Muscle layer of duodenum (tissue), 2 donors: ENCODE data around the gene RUFY3.
A peak's percentile ranks its signal among the peaks of the same experiment; 100 is the strongest.

Source experiments
- H3K27ac ChIP-seq: one replicate; pipeline ENCODE4 v1.7.0; 2013; ENCODE audit warnings: mild to moderate bottlenecking, low read length
- H3K27me3 ChIP-seq: one replicate; pipeline ENCODE4 v1.7.0; 2013; ENCODE audit warnings: low read depth, mild to moderate bottlenecking, control low read depth, low read length
- H3K36me3 ChIP-seq, 2 donors: one replicate each; pipeline ENCODE4 v1.7.0; 2013; ENCODE audit warnings: low read length in 2 of 2, control low read depth in 1 of 2, mild to moderate bottlenecking in 1 of 2; ENCODE audit not compliant: insufficient read depth in 2 of 2, control insufficient read depth in 1 of 2
- H3K4me1 ChIP-seq, 2 donors: one replicate each; pipeline ENCODE4 v1.7.0; 2013; ENCODE audit warnings: low read length in 2 of 2, mild to moderate bottlenecking in 2 of 2, control low read depth in 1 of 2, moderate library complexity in 1 of 2; ENCODE audit not compliant: insufficient read depth in 2 of 2, control insufficient read depth in 1 of 2
- H3K4me3 ChIP-seq, 2 donors: one replicate each; pipeline ENCODE4 v1.7.0; 2013; ENCODE audit warnings: low read length in 2 of 2, low read depth in 1 of 2, mild to moderate bottlenecking in 1 of 2
- H3K9me3 ChIP-seq, 2 donors: one replicate each; pipeline ENCODE4 v1.7.0; 2013; ENCODE audit warnings: low read length in 2 of 2, control low read depth in 1 of 2, mild to moderate bottlenecking in 1 of 2; ENCODE audit not compliant: control insufficient read depth in 1 of 2
- donor health status: healthy.

RUFY3 gene

DNA sequence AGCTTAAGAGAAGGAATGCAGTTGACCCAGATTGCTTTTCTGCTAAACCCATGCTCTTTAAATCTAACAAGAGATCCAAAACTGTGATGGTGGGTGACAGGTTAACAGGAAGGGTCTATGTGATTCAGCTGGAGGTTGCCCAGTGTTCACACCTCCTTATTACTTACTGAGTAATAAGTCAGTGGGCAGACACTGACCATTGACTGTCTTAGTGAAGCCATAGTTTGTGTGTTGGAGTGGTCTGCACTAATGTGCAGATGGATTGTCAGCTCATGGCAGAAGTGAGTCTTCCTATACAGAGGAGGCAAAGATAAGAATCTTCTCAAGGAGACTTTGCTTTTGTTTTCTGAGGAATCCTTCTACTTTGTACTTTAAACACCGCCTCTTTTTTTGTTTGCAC is 15.2 kb upstream of the RUFY3 start:
- Histone ChIP-seq H3K4me3 (peak overlapping the region; percentile 83 to 85), H3K9me3 (no peaks in the 10 kb centered on the region), H3K36me3 (no peaks in the 10 kb centered on the region), H3K27ac (peak overlapping the region; percentile 90), H3K4me1 (peaks cover 8 to 11% of the 10 kb centered on the region in 2 donors), H3K27me3 (no peaks in the 10 kb centered on the region)

- Histone ChIP-seq H3K27me3 (no peaks in the 10 kb centered on the region), H3K9me3 (no peaks in the 10 kb centered on the region), H3K4me1 (peaks cover 8 to 15% of the 10 kb centered on the region in 2 donors), H3K4me3 (no peak overlapping the region), H3K27ac (no peak overlapping the region), H3K36me3 (no peaks in the 10 kb centered on the region)
These were observed 12.1 kb upstream of the RUFY3 start for GRCh38 chr4:70709611-70710205.

DNA sequence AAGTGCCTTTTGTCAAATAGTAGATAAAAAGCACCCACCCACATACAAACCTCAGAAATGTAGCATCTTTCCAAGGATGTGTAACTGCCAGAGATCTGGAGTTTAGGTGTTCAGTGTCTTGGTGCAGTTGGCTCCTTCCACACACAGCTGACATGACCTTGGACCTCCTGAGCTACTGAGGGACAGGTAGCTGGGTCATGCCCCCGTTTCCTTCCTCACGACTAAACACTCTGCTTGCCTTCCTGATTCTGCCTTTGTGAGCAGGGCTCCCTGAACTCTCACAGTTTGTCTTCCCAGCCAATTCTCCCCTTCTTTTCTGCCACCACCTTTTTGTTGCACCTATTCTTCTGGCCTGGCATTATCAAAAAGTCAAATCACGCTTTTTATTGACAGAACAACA is 10.2 kb upstream of the RUFY3 start:
- Histone ChIP-seq H3K4me3 (no peak overlapping the region), H3K9me3 (no peaks in the 10 kb centered on the region), H3K27ac (no peak overlapping the region), H3K4me1 (peaks cover 5 to 6% of the 10 kb centered on the region in 2 donors), H3K27me3 (no peaks in the 10 kb centered on the region), H3K36me3 (no peaks in the 10 kb centered on the region)

GRCh38 chr4:70712150-70712549 is 9.6 kb upstream of the RUFY3 start:
- H3K36me3 ChIP-seq: no peaks in the 10 kb centered on the region
- H3K4me1 ChIP-seq: peaks cover 2 to 4% of the 10 kb centered on the region in 2 donors
- no peak overlapping the region for H3K27ac ChIP-seq
- H3K9me3 ChIP-seq: no peaks in the 10 kb centered on the region
- no peak overlapping the region for H3K4me3 ChIP-seq
- H3K27me3 ChIP-seq: no peaks in the 10 kb centered on the region

- Histone ChIP-seq H3K4me1 (peaks cover 2 to 4% of the 10 kb centered on the region in 2 donors), H3K4me3 (no peak overlapping the region), H3K36me3 (no peaks in the 10 kb centered on the region), H3K9me3 (no peaks in the 10 kb centered on the region), H3K27ac (no peak overlapping the region), H3K27me3 (no peaks in the 10 kb centered on the region)
These were observed 8.9 kb upstream of the RUFY3 start for GRCh38 chr4:70712604-70713452.

DNA sequence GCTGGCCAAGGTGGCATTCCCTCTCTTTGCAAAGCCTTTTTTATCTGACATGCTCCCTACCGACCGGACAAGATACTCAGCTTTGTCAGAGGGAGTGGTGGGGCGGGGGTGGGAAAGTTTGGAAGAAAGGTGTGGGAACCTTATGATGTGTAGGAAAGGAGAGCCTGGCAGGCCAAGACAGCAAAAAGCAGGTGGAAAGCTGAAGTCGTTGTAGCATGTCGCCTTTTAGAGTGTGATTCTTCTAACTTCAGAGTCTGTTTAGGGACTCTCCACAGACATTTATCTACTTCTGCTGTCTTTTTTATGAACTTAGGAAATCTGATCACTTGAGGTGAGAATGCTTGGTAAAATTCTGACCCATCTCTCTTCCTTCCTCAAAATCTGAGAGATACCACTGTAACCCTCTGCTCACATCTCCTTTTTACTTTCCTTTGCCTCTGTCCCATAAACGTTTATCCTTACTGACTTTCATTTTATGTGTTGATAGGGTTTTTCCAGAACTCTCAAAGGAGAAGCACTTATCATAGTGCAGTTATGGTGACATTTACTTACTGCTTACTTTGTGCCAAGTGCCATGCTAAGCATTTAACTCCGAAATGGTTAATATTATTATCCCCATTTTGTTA is 8.2 kb upstream of the RUFY3 start:
- Histone ChIP-seq H3K36me3 (no peaks in the 10 kb centered on the region), H3K4me1 (peaks cover 2 to 4% of the 10 kb centered on the region in 2 donors), H3K9me3 (no peaks in the 10 kb centered on the region), H3K27ac (no peak overlapping the region), H3K27me3 (no peaks in the 10 kb centered on the region), H3K4me3 (no peak overlapping the region)

- no peak overlapping the region for H3K4me3 ChIP-seq
- no peaks in the 10 kb centered on the region for H3K36me3 ChIP-seq
- peaks cover 2 to 4% of the 10 kb centered on the region in 2 donors for H3K4me1 ChIP-seq
- no peak overlapping the region for H3K27ac ChIP-seq
- H3K9me3 ChIP-seq: no peaks in the 10 kb centered on the region
- H3K27me3 ChIP-seq: no peaks in the 10 kb centered on the region
These were observed 7.5 kb upstream of the RUFY3 start for GRCh38 chr4:70714079-70714887.

DNA sequence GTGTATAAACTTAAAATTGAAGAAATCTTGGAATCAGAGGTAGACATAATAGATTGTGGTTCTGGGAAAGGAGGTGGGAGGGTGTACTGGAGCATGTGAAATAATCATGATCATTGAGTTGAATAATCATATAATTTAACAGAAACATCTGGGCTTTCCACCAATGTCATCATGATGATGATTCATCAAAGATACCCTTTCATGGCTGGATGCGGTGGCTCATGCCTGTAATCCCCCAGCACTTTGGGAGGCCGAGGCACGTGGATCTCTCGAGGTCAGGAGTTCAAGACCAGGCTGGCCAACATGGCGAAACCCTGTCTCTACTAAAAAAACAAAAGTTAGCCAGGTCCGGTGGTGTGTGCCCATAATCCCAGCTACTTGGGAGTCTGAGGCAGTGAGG is 6.7 kb upstream of the RUFY3 start:
- no peaks in the 10 kb centered on the region for H3K27me3 ChIP-seq
- peaks cover 0 to 4% of the 10 kb centered on the region in 2 donors for H3K4me1 ChIP-seq
- H3K9me3 ChIP-seq: no peaks in the 10 kb centered on the region
- no peak overlapping the region for H3K27ac ChIP-seq
- H3K36me3 ChIP-seq: no peaks in the 10 kb centered on the region
- no peak overlapping the region for H3K4me3 ChIP-seq

DNA sequence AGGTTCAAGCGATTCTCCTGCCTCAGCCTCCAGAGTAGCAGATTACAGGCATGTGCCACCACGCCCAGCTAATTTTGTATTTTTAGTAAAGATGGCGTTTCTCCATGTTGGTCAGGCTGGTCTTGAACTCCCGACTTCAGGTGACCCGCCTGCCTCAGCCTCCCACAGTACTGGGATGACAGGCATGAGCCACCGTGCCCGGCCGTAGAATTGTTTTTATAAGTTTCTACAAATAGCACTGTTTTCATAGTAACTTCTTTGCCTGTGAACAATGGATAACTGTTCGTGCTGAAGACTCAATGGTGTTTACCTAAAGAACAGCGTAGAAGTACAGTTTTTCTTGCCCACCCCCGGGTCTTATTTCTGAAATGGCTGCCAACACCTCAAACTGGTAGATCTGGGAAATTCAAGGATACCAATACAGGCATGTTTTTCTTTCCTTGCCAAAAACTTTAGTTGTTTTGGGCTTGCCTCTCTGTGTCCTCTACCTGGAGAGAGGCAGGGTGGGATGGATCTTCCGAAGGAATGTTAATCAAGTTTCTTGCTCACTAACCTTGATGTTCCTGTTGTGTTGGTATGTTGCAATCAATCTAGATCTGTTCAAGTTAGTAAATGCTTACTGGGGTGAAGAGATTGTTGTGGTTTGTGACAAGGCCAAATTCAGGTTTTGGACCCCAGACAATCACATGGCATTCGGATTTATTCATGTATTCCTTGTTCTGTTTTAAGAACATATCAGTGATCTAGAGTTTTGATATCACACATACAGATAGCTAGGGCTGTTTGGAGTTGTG is 2.8 kb upstream of the RUFY3 start:
- Histone ChIP-seq H3K27me3 (no peaks in the 10 kb centered on the region), H3K27ac (no peak overlapping the region), H3K4me1 (peaks cover 0 to under 1% of the 10 kb centered on the region in 2 donors), H3K36me3 (no peaks in the 10 kb centered on the region), H3K4me3 (no peak overlapping the region), H3K9me3 (no peaks in the 10 kb centered on the region)

- Histone ChIP-seq H3K4me1 (peaks cover 0 to 17% of the 10 kb centered on the region in 2 donors), H3K27ac (peak overlapping the region; percentile 68), H3K4me3 (peak overlapping the region; percentile 66 to 73), H3K27me3 (no peaks in the 10 kb centered on the region), H3K36me3 (no peaks in the 10 kb centered on the region), H3K9me3 (no peaks in the 10 kb centered on the region)
These were observed 531 bp downstream of the RUFY3 start for GRCh38 chr4:70722199-70722791.
